PC-9 (cell line): Measurements from ENCODE around the gene CD36.
"Not testable (repeated sequence)": the region's sequence is repeated elsewhere in the genome, so short reads cannot be mapped to it uniquely, and the experiment has no call there.

Source experiments
- EZH2 ChIP-seq: fragments of 200-600 bp; sonication (generic); IDR thresholded peaks from 2 replicates; pipeline ENCODE4 v1.8.0; 2017; ENCODE audit warnings: antibody characterized with exemption, low read depth
- TF ChIP-seq, protein P1 (sequence below): fragments of 200-600 bp; sonication (generic); conservative IDR thresholded peaks from 2 replicates; pipeline ENCODE4 v1.6.1; 2017; ENCODE audit warnings: mixed run types, antibody characterized with exemption, mild to moderate bottlenecking, moderate library complexity

DNA sequence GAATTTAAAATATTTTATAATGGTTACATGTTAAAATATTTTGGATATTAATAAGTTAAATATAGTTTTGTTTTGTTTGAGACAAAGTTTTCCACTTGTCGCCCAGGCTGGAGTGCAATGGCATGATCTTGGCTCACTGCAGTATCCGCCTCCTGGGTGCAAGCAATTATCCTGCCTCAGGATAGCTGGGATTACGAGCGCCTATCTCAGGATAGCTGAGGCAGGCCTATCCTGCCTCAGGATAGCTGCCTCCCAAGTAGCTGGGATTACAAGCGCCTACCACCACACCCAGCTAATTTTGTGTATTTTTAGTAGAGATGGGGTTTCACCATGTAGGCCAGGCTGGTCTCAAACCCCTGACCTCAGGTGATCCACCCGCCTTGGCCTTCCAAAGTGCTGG lies 30.9 kb downstream of the CD36 start:
- not testable (repeated sequence) for TF ChIP-seq EZH2
- TF ChIP-seq, protein P1, sequence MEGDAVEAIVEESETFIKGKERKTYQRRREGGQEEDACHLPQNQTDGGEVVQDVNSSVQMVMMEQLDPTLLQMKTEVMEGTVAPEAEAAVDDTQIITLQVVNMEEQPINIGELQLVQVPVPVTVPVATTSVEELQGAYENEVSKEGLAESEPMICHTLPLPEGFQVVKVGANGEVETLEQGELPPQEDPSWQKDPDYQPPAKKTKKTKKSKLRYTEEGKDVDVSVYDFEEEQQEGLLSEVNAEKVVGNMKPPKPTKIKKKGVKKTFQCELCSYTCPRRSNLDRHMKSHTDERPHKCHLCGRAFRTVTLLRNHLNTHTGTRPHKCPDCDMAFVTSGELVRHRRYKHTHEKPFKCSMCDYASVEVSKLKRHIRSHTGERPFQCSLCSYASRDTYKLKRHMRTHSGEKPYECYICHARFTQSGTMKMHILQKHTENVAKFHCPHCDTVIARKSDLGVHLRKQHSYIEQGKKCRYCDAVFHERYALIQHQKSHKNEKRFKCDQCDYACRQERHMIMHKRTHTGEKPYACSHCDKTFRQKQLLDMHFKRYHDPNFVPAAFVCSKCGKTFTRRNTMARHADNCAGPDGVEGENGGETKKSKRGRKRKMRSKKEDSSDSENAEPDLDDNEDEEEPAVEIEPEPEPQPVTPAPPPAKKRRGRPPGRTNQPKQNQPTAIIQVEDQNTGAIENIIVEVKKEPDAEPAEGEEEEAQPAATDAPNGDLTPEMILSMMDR, result not testable (repeated sequence)
